Neural progenitor cell (in vitro differentiated cells): ENCODE data around the gene NRG3.

Experiments used
- CTCF ChIP-seq: fragments of 200-600 bp; sonication (generic); IDR thresholded peaks from 2 replicates; pipeline ENCODE4 v1.5.1; 2017; ENCODE audit warnings: antibody characterized with exemption, mild to moderate bottlenecking
- EZH2 ChIP-seq: fragments of 200-600 bp; sonication (generic); IDR thresholded peaks from 2 replicates; pipeline ENCODE4 v1.6.1; 2017; ENCODE audit warnings: antibody characterized with exemption, mild to moderate bottlenecking, moderate library complexity
- EZH2phosphoT487 ChIP-seq: fragments of 200-600 bp; sonication (generic); IDR thresholded peaks from 2 replicates; pipeline ENCODE4 v1.6.1; 2017; ENCODE audit warnings: antibody characterized with exemption

DNA sequence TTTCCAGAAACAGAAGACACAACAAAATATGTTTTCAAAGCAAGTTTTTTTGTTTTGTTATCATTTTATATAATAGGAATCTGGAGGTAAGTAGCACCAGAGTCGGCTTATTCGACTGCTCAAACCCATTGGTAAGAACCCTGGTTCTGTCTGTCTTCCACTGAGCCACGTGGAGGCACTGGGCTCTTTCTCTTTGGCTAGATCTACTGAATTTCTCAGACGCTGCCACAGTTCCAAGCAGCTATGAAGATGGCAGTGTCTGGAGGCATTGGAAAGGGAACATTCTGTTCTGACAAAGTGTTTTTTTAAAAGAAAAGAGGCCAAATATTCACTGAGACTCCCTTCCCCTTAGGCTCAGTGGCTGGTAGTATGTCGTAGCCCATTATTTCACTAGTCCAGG is 338.8 kb downstream of the NRG3 start:
- no peak for TF ChIP-seq EZH2
- no peak for TF ChIP-seq CTCF
- no peak for TF ChIP-seq EZH2phosphoT487
